GM12878 (cell line): ENCODE measurements around the gene TTC23L. TPM values are rescaled to one million over a fixed set of nuclear protein-coding genes. Genes with fewer than 3 reads are reported as not detected.

Experiments used
- ATAC-seq: fragments of 200-7000 bp; cut with Tn5 transposase; 3 replicates; pipeline ENCODE4 v1.9.1; 2020; ENCODE audit warnings: mild to moderate bottlenecking, moderate library complexity
- BruUV-seq: library from RNA; stranded (reverse); fragments of 400-500 nt; replicated peaks from 2 replicates; lab custom pipeline; 2021; lab: Mats Ljungman, UMichigan
- CTCF ChIA-PET: fragments of 300-600 bp; sonication (Branson Sonifier 250); formaldehyde crosslinking; extraction: SDS; loops from one replicate; lab custom pipeline; 2021; ENCODE audit warnings: inconsistent platforms; lab: Yijun Ruan, JAX
- POLR2A ChIA-PET: fragments of 350-600 bp; formaldehyde crosslinking; extraction: SDS; loops from one replicate; lab custom pipeline; 2021; ENCODE audit warnings: inconsistent platforms; lab: Charles Lee
- RAD21 ChIA-PET: fragments of 300-600 bp; sonication (Branson Sonifier 250); formaldehyde crosslinking; loops from one replicate; lab custom pipeline; 2023; ENCODE audit warnings: antibody characterized with exemption; ENCODE audit not compliant: unreplicated experiment; lab: Charles Lee
- SMC1A ChIA-PET: fragments of 300-600 bp; sonication (Branson Sonifier 250); formaldehyde crosslinking; loops from one replicate; lab custom pipeline; 2023; ENCODE audit not compliant: unreplicated experiment, uncharacterized antibody; lab: Charles Lee
- DNase-seq: peaks from one replicate; pipeline ENCODE4 v3.0.0-alpha.2; 2011; ENCODE audit warnings: low read depth, low spot score
- FAIRE-seq: peaks from 3 replicates; lab custom pipeline; 2011; peaks lifted over from hg19 to GRCh38; lab: Jason Lieb, UNC
- H2AFZ ChIP-seq: 2 replicates; pipeline ENCODE4 v1.6.0; 2011; ENCODE audit warnings: low read depth, low read length, control low read depth; ENCODE audit not compliant: control insufficient read depth
- H3K27ac ChIP-seq: 2 replicates; pipeline ENCODE4 v1.5.1; 2011; ENCODE audit warnings: control low read depth; ENCODE audit not compliant: control insufficient read depth, insufficient read depth
- H3K27me3 ChIP-seq, 2 experiments: replicated peaks in 1 of 2; 2 replicates each; pipeline versions ENCODE4 v1.6.0 to v1.6.1; 2011; ENCODE audit warnings: low read length in 1 of 2; ENCODE audit not compliant: control insufficient read depth in 2 of 2, insufficient read depth in 2 of 2
- H3K36me3 ChIP-seq, 2 experiments: 2 replicates each; pipeline ENCODE4 v1.5.1; 2011; ENCODE audit warnings: low read length in 1 of 2; ENCODE audit not compliant: control insufficient read depth in 2 of 2, insufficient read depth in 2 of 2
- H3K4me1 ChIP-seq: 2 replicates; pipeline ENCODE4 v1.6.1; 2011; ENCODE audit warnings: mild to moderate bottlenecking, low read length, moderate library complexity, mixed read lengths; ENCODE audit not compliant: control insufficient read depth, insufficient read depth
- H3K4me2 ChIP-seq: 2 replicates; pipeline ENCODE4 v1.6.0; 2011; ENCODE audit warnings: control low read depth; ENCODE audit not compliant: control insufficient read depth, insufficient read depth
- H3K4me3 ChIP-seq: fragments of 200-600 bp; sonication (generic); 2 replicates; pipeline ENCODE4 v1.5.1; 2016
- H3K79me2 ChIP-seq: 2 replicates; pipeline ENCODE4 v1.6.0; 2011; ENCODE audit warnings: low read length; ENCODE audit not compliant: control insufficient read depth, insufficient read depth
- H3K9ac ChIP-seq: 2 replicates; pipeline ENCODE4 v1.8.0; 2011; ENCODE audit warnings: low read length, control low read depth, mixed read lengths; ENCODE audit not compliant: control insufficient read depth, insufficient read depth
- H3K9me3 ChIP-seq: replicated peaks from 3 replicates; pipeline ENCODE4 v1.5.1; 2011; ENCODE audit warnings: mild to moderate bottlenecking, low read length; ENCODE audit not compliant: control insufficient read depth, insufficient read depth
- H4K20me1 ChIP-seq: 2 replicates; pipeline ENCODE4 v1.6.0; 2011; ENCODE audit not compliant: control insufficient read depth, insufficient read depth
- ASH2L ChIP-seq: fragments of 300-600, 200-600 bp; sonication (generic); IDR thresholded peaks from 2 replicates; pipeline ENCODE4 v1.6.1; 2017; ENCODE audit warnings: low read depth, mild to moderate bottlenecking, borderline replicate concordance
- BCL11A ChIP-seq: IDR thresholded peaks from 2 replicates; pipeline ENCODE4 v1.6.1; 2011; ENCODE audit warnings: low read depth, low read length
- BMI1 ChIP-seq: fragments of 450-650 bp; IDR thresholded peaks from 2 replicates; pipeline ENCODE4 v1.6.1; 2016; ENCODE audit warnings: mild to moderate bottlenecking, moderate library complexity, borderline replicate concordance
- CHD4 ChIP-seq: fragments of 200-600 bp; sonication (generic); IDR thresholded peaks from 2 replicates; pipeline ENCODE4 v1.6.1; 2016; ENCODE audit warnings: mild to moderate bottlenecking
- CREB1 ChIP-seq: IDR thresholded peaks from 2 replicates; pipeline ENCODE4 v1.6.1; 2012; ENCODE audit warnings: low read depth, mild to moderate bottlenecking, inconsistent platforms
- CREM ChIP-seq: IDR thresholded peaks from 2 replicates; pipeline ENCODE4 v1.6.1; 2014; ENCODE audit warnings: antibody characterized with exemption, low read depth
- EGR1 ChIP-seq, 2 experiments: IDR thresholded peaks; 1 replicate in 1 of 2; 2 replicates in 1 of 2; pipeline ENCODE4 v1.6.1; 2011 to 2012; ENCODE audit warnings: low read depth in 2 of 2, low read length in 2 of 2, borderline replicate concordance in 1 of 2, mild to moderate bottlenecking in 1 of 2, moderate library complexity in 1 of 2
- EP300 ChIP-seq, 2 experiments: fragments of 150-350 bp in 1 of 2; IDR thresholded peaks; 2 replicates each; pipeline ENCODE4 v1.6.1; 2011 to 2012; ENCODE audit warnings: low read depth in 2 of 2, low read length in 2 of 2, borderline replicate concordance in 1 of 2, improper control_type of control experiment in 1 of 2, inconsistent platforms in 1 of 2; ENCODE audit not compliant: control insufficient read depth in 1 of 2
- JUNB ChIP-seq: IDR thresholded peaks from 2 replicates; pipeline ENCODE4 v1.6.1; 2016; ENCODE audit warnings: antibody characterized with exemption, mild to moderate bottlenecking
- LARP7 ChIP-seq: fragments of 450-650 bp; IDR thresholded peaks from 2 replicates; pipeline ENCODE4 v1.6.1; 2017; ENCODE audit warnings: mild to moderate bottlenecking
- NFIC ChIP-seq: IDR thresholded peaks from 2 replicates; pipeline ENCODE4 v1.6.1; 2012; ENCODE audit warnings: low read depth, mild to moderate bottlenecking, inconsistent platforms, low read length, moderate library complexity
- PAX5 ChIP-seq: IDR thresholded peaks from 2 replicates; pipeline ENCODE4 v1.6.1; 2011; ENCODE audit warnings: low read depth, low read length, borderline replicate concordance
- PBX3 ChIP-seq: IDR thresholded peaks from 2 replicates; pipeline ENCODE4 v1.6.1; 2011; ENCODE audit warnings: mild to moderate bottlenecking, low read depth, low read length, moderate library complexity; ENCODE audit not compliant: insufficient replicate concordance
- RAD51 ChIP-seq: fragments of 450-650 bp; IDR thresholded peaks from 2 replicates; pipeline ENCODE4 v1.6.1; 2016; ENCODE audit warnings: moderate library complexity, mild to moderate bottlenecking, inconsistent platforms
- SIN3A ChIP-seq: IDR thresholded peaks from 2 replicates; pipeline ENCODE4 v1.6.1; 2012; ENCODE audit warnings: low read depth, low read length, improper control_type of control experiment
- SMAD5 ChIP-seq: IDR thresholded peaks from 2 replicates; pipeline ENCODE4 v1.6.1; 2016; ENCODE audit warnings: antibody characterized with exemption, low read depth
- SREBF1 ChIP-seq: IDR thresholded peaks from 2 replicates; pipeline ENCODE4 v1.6.1; 2012; ENCODE audit warnings: mild to moderate bottlenecking, low read length
- STAT3 ChIP-seq: IDR thresholded peaks from 2 replicates; pipeline ENCODE4 v1.6.1; 2011; ENCODE audit warnings: low read depth, low read length, improper control_type of control experiment
- TBL1XR1 ChIP-seq: IDR thresholded peaks from 2 replicates; pipeline ENCODE4 v1.6.1; 2012; ENCODE audit warnings: low read depth, low read length, improper control_type of control experiment
- TCF7 ChIP-seq: IDR thresholded peaks from 2 replicates; pipeline ENCODE4 v1.6.1; 2014; ENCODE audit warnings: antibody characterized with exemption, borderline replicate concordance
- YY1 ChIP-seq: IDR thresholded peaks from 2 replicates; pipeline ENCODE4 v1.6.1; 2011; ENCODE audit warnings: low read depth, mild to moderate bottlenecking, low read length
- ZNF384 ChIP-seq: IDR thresholded peaks from 2 replicates; pipeline ENCODE4 v1.6.1; 2012; ENCODE audit warnings: low read depth, mild to moderate bottlenecking, low read length, improper control_type of control experiment, borderline replicate concordance
- WGBS: methylation state at CpG from one replicate; pipeline ENCODE4 v1.1.6; 2016; ENCODE audit warnings: low lambda C conversion rate; ENCODE audit not compliant: insufficient replicate concordance, insufficient coverage; ENCODE audit errors: missing lambda C conversion rate; 5-methylcytosine and 5-hydroxymethylcytosine counted together
- in situ Hi-C: fragments of 300-500 bp; cut with MboI; formaldehyde crosslinking; loops from 9 replicates; pipeline ENCODE4 v1.14.3; 2018; ENCODE audit warnings: mixed read lengths
- intact Hi-C: fragments of 100-400 bp; cut with micrococcal nuclease; formaldehyde crosslinking; loops from one replicate; pipeline ENCODE4 v1.14.2; 2022; ENCODE audit not compliant: unreplicated experiment
- polyA plus RNA-seq, 11 experiments: library from polyadenylated mRNA; depleted of rRNA in 4 of 11; unstranded in 6 of 11; stranded (reverse) in 5 of 11; fragments of >200 nt; fragmentation: Nextera tagmentation in 4 of 11; fragmentation: Illumina TruSeq in 1 of 11; extraction: Ambion mirVana in 4 of 11; extraction: Trizol in 1 of 11; gene quantifications; 1 replicate in 1 of 11; 2 replicates in 10 of 11; pipeline versions ENCODE4 v1.2.1 to v1.2.3, GENCODE V29; 2011 to 2016; ENCODE audit warnings: inconsistent platforms in 2 of 11, missing spikeins in 2 of 11, low read depth in 1 of 11
- total RNA-seq, 4 experiments: library from RNA; depleted of rRNA in 3 of 4; stranded (reverse); fragments of >200 nt in 3 of 4; fragmentation: Illumina TruSeq in 1 of 4; extraction: Trizol in 1 of 4; gene quantifications; 2 replicates each; pipeline versions ENCODE4 v1.2.1 to v1.2.3, GENCODE V29; 2013 to 2021
- TF ChIP-seq, protein P1 (sequence below): IDR thresholded peaks from 2 replicates; pipeline ENCODE4 v1.6.1; 2012; ENCODE audit warnings: low read length, inconsistent platforms

The TTC23L gene
- total and polyA plus RNA-seq, 10 of the 15 experiments (the other 5 are each of a cell fraction or from before 2014, with no cell fraction given): 0.09 to 0.34 TPM; not detected in 8

DNA sequence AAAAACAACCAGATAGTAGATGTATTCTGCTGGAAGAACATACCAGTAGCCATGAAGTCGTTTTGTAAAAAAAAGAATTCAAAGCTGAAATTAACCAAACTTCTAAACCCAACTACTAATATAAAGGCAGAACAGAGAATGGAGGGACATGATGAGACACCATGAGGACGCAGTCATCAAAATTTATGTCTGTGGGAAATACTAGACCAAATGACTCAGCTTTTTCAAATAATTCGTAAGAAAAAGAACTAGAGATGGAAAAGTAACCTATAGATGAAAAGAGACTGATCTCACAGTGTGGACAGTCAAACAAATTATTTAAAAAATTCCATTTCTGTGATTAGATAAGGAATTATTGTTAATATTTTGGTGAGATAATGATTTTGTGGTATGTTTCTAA, 10.3 kb downstream of the TTC23L start (continued):
- TF ChIP-seq SMAD5 (no peak), SREBF1 (no peak), PBX3 (no peak), ZNF384 (no peak), TBL1XR1 (no peak), BMI1 (no peak), SIN3A (no peak), ASH2L (no peak), CHD4 (no peak)
- TF ChIP-seq, all 136 proteins: peak for 0

DNA sequence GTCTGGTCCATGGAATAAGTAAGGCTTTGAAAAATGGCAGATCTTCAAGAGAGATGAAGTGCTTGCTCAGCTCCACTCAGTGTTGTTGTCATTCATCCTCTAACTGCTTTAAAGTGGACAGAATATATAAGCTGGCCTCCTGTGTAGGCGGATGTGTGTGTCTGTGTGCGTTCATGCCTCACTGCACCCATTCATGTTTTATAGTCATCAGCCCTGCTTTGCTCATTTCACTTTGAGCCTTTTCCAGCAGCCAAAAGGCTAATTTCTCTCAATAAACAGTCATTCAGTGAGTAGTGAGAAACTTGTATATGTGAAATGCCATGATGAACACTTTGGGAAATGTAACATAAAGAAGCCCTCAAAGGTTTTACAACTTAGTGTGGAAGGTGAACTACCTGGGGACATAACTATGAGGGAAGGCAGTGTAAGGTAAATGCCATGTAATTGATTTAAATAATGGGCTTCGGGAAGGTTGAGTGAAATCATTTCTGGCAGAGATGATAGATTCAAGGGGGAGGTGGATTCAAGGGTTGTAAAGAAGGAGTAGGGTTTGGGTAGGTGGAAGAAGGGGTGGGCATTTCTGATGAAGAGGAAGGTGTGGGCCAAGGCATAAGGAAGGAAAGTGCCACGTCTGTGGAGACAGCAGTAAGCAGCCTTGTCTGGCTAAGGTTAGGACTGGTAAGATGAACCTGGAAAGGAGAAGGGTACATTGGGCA, 15.7 kb downstream of the TTC23L start:
- peak; percentile 65 for FAIRE-seq
- no TSS peak for BruUV-seq
- 0 out of 4 replicates have a peak, but pooled peaks of 1 of the 2 experiments have one; percentile 25 for TF ChIP-seq EP300 (IDR thresholded peaks at IDR 0.05; ENCODE audit: borderline replicate concordance in 1 of 2, control insufficient read depth in 1 of 2, low read depth in 2 of 2, low read length in 2 of 2)
- TF ChIP-seq, protein P1, sequence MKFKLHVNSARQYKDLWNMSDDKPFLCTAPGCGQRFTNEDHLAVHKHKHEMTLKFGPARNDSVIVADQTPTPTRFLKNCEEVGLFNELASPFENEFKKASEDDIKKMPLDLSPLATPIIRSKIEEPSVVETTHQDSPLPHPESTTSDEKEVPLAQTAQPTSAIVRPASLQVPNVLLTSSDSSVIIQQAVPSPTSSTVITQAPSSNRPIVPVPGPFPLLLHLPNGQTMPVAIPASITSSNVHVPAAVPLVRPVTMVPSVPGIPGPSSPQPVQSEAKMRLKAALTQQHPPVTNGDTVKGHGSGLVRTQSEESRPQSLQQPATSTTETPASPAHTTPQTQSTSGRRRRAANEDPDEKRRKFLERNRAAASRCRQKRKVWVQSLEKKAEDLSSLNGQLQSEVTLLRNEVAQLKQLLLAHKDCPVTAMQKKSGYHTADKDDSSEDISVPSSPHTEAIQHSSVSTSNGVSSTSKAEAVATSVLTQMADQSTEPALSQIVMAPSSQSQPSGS: peak; percentile 26; the same call in 1 of the 2 replicates
- peak; percentile 95 for TF ChIP-seq PAX5
- TF ChIP-seq LARP7: no peak
- no peak for TF ChIP-seq YY1
- peak; percentile 46; the same call in 1 of the 2 replicates for TF ChIP-seq CREB1
- TF ChIP-seq CREM: peak; percentile 58; the same call in 1 of the 2 replicates
- peak; percentile 80 for TF ChIP-seq NFIC
- peak; percentile 83 for TF ChIP-seq TCF7
- TF ChIP-seq STAT3: no peak
- TF ChIP-seq EGR1 (IDR thresholded peaks at IDR 0.05; ENCODE audit: borderline replicate concordance in 1 of 2, low read depth in 2 of 2, low read length in 2 of 2): 0 out of 3 replicates have a peak, but pooled peaks of 1 of the 2 experiments have one; percentile 16
- TF ChIP-seq BCL11A: peak; percentile 58; the same call in 1 of the 2 replicates
- peak; percentile 82 for TF ChIP-seq JUNB
- no peak for TF ChIP-seq RAD51

More for the DNA sequence above, 15.7 kb downstream of the TTC23L start:
- POLR2A ChIA-PET: no interaction called here
- Histone ChIP-seq H3K27me3 (no peaks in the 10 kb centered on the region), H3K27ac (no peak overlapping the region), H3K9me3 (no peaks in the 10 kb centered on the region), H3K4me1 (peaks cover 6% of the 10 kb centered on the region), H4K20me1 (no peaks in the 10 kb centered on the region), H3K36me3 (no peaks in the 10 kb centered on the region), H3K4me2 (0 out of 2 replicates have a peak overlapping the region, but pooled peaks have one; percentile 28), H2AFZ (no peak overlapping the region), H3K4me3 (no peak overlapping the region), H3K9ac (no peak overlapping the region), H3K79me2 (no peaks in the 10 kb centered on the region)
- WGBS: 0% methylated on average over 4 of the region's 4 CpGs
- RAD21 ChIA-PET: interaction anchor here (1.0 kb wide), 1 partner anchor 349 kb away, joined by 3 read pairs; no protein-coding TSS in a partner anchor
- CTCF ChIA-PET: no interaction called here
- SMC1A ChIA-PET: interaction anchor here (1.0 kb wide), 1 partner anchor 10 kb away, joined by 3 read pairs; no protein-coding TSS in a partner anchor
- ATAC-seq: peak; percentile 99
- peak; percentile 53 for DNase-seq
- intact Hi-C loops: no loop called here
- in situ Hi-C loops: loop anchor here (25.0 kb wide), 1 partner anchor 667 kb away; no protein-coding TSS in a partner anchor
